Activated CD8-positive, alpha-beta memory T cell treated with anti-CD3 and anti-CD28 coated beads, Interleukin-2, amount 50 U/mL, for 1 hour (primary cell): ENCODE results near the gene ARSI.

Experiments used
- DNase-seq: peaks from one replicate; pipeline ENCODE4 v3.0.0-alpha.2; 2020; ENCODE audit errors: extremely low read depth

Gene ARSI

DNA sequence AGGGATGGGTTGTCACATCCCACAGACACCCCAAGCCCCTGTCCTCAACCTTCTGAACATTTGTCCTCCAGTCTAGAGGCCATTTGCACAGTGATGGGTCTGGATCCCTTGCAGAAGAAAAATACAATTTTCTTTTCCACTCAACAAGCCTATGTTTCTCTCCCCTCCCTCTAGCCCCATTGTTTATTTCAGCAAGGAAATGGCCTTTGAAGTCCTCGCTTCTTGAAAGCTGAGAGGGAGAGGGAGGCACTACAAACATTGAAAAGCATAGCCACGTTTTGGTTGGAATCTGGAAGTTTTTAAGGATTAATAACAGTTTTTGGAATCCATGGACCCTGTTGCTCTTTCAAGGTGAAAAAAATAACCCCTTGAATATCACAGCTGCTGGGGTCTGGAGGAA lies 24.0 kb upstream of the ARSI start:
- DNase-seq = no peak

DNA sequence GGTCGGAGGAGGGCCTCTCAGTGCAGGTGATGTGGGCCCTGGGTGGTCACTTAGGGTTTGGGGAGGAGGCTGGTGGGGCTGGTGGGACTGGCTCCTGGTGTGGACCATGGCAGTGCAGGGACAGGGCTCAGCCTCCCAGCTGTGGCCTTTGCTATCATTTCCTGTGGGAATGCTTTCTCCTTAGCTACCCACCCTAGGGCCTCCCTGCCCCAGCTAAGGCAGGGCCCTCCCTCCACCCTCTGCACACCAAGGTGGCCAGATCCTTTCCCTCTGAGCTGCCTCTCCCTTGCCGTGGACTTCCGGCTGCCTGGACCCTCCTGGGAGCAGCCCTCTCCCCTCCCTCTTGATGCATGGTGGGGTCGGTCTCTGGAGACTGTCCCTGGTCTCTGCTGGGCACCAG lies 22.7 kb upstream of the ARSI start:
- DNase-seq = no peak

DNA sequence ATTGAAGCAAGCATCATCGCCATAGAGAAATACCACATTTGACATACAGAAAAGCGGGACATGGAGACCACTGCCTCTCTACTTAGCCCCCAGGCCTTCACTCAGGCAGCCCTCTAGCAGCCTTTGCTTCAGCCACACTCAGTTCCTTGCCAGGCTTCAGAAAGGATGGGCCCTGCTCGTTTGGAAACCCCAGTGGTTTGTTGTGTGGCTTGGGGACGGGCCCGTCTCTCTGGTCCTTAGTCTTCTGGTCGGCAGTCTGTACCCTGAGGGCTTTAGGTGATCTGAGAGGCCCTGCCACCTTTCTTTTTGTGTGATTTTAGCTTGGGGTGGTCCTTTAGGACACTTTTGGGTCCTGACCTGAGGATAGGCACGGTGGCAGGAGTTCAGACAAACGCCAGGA lies 21.1 kb upstream of the ARSI start:
- DNase-seq = no peak

DNA sequence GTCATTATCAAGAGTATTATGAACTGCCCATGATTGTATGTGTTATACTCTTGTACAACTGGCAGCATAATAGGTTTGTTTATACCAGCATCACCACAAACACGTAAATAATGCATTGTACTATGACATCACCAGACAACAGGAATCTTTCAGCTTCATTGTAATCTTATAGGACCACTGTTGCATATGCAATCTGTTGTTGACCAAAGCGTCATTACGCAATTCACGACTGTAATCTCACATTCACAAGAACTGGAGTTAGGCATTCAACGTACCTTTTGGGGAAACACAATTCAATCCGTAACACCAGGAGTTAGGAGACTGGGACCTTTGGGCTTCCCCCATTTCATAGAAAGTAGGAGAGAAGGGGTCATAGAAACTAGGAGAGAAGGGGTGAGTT lies 20.4 kb upstream of the ARSI start:
- DNase-seq = no peak

DNA sequence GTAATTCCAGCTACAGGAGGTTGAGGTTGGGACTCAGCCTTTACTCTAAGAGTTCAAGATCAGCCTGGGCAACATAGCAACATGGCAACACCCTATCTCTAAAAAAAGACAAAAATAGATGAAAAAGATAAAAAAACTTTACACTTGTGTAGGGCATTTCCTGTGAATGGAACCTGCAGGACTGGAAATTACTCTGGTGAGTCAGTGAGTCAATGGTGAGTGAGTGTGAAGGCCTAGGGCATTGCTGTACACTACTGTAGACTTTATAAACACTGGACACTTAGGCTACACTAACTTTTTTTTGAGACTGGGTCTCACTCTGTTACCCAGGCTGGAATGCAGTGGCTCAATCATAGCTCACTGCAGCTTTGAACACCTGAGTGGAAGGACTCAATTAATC lies 19.5 kb upstream of the ARSI start:
- no peak for DNase-seq

DNA sequence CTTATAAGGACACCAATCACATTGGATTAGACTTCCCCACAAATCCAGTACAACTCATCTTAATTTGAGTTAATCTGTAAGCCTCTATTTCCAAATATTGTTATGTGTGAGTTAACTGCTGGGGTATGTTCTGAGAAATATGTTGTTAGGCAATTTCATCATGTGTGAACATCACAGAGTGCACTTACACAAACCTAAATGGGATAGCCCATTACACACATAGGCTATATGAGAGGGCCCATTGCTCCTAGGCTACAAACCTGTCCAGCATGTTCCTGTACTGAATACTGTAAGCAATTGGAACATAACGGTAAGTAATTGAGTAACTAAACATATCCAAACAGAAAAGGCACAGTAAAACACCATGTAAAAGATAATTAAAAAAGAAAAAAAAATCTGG lies 19.1 kb upstream of the ARSI start:
- no peak for DNase-seq

DNA sequence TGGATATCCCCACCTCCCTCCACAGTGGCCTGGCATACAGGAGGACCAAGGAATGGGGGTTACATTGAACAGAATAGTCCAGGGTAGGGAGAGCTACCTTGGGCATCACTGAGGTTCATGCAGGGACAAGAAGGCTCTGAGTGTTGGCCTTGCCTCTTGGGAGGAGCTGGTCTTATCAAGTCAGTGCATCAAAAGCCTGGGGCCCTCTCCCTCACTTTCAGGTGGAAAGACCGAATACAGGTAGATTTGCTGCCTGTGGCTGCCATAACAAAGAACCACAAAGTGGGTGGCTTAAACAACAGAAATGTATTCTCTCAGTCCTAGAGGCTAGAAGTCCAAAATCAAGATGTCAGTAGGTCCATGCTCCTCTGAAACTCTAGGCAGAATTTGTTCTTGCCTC lies 18.5 kb upstream of the ARSI start:
- no peak for DNase-seq

DNA sequence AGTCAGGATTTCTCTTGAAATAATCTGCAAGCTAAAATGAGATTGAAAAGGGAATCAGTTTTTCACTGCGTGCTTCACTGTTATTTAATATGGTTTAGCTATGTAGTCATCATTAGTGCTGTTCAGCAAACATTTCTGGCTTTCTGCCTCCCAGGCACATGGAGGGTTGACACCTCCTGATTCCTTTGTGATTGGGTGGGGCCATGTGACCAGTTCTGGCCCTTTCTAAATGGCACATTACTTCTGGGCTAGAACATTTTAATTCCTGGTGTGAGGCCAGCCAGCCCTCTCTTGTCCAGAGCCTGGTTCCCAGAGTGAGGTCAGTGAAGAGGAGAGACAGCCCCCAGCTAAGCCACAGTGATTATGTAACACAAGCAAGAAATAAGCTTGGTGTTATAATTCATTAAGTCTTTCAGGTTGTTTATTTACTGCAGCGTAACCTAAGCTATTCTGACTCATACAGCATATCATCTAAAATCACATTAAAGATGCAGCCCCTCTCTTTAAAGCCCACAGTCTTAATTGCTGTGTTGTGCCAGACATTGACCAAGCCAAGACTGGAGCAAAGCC lies 17.4 kb upstream of the ARSI start:
- no peak for DNase-seq

DNA sequence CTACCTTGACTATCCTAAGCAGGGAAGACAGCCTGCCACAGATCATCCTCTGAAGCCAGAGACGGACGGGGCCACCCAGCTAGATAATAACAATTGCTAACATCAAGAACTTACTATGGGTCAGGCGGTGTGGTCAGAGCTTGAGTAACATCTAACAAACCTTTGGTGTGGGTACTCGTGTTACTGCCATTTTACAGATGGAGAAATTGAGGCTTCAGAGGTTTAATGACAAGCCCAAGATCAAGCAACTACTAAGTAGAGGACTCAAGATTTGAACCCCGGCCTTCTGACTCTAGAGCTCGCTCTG lies 16.7 kb upstream of the ARSI start:
- DNase-seq = no peak

DNA sequence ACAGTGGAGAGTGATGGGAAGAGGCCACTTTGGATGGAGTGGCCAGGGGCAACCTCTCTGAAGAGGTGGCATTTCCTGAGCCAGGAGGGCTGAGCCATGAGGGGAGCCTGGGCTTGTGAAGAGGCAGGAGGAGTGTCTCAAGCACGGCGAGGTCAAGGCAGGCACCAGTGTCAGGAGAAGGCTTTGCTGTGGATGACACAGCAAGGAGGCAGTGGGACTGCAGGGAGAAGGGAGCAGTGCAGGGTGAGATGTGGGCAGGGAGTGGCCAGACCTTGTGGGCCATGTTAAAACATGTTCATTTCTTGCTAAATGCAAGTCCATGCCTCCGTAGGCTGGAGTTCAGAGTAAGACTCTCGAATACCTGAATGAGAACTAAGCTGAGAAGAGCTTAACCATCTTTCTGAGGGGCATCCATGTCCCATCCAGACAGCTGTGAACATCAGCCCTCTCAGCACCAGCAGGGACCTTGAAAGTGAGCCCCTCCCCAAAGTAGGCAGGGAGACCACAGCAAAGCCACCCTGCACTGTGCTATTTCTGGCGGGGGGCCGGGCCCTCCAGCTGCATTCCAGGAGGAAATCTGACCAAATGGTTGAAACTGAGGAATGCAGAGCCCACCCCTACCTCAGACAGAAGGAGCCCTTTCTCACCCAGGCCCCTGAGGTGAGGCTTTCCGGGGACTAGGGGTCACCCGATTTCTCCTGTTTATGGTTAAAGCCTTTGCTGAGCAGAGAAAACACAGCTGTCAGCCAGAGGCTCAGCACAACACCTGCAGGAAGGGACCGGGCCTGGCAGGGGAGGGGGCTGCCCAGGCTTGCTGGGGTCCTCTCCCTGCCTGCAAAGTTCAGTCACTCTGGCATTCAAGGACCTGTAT lies 16.1 kb upstream of the ARSI start:
- DNase-seq = no peak

DNA sequence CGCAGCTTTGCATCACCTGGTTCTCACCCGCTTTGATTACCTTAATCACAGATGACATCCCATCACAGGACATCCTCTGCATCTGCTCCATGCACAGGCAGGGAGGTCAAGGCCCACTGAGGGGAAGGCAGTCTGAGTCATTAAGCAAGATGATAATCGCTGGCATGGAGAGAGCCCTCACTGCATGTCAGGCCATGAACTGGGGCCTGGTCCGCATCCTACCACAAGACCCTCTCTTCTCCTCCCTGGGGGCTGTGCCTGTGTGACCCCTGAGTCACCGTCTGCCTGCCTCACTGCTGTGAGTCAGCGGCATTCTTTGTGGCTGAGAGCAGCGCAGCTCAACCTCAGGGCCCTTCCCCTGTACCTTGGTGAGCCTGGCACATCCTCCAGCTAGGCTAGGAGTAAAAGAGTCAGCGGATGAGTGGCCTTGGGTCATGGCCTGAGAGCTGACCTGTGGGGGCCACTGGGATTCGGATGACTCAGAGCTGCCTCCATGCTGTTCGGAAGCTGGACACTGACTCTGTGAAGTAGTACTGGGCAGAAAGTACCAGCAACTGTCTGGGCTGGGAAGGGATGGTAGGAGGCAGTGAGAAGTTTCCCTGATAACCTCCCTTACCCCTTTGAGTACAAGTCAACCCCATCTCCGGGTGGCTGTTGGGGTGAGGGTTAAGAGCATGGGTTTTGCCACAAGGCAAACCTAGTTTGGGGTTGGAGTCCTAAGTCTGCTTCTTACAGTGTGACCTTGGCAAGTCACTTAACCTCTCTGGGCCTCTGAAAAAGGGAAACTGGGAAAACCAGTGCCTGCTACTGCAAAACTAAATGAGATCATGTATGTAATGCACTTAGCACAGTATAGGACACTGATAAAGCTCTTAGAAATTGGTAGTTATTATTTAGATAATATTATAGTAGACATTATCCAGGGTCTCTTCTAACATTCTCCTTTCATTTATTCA lies 14.6 kb upstream of the ARSI start:
- no peak for DNase-seq

DNA sequence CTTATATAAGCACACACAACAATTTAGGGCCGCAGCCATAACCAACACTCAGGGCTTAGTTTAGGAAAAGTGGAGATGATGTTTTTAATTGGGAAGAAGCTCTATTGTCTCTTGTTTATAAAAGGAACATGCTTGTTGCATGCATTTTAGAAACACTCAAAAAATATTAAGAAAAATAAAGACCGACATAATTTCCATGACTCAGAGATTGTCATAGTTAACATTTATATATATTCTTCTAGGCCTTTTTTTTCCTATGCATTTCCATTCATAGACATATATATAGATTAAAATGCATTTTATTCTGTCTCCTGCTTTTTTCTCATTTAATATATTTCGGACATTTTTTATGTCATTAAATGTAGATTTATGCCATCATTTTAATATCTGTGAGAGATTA lies 13.6 kb upstream of the ARSI start:
- no peak for DNase-seq

DNA sequence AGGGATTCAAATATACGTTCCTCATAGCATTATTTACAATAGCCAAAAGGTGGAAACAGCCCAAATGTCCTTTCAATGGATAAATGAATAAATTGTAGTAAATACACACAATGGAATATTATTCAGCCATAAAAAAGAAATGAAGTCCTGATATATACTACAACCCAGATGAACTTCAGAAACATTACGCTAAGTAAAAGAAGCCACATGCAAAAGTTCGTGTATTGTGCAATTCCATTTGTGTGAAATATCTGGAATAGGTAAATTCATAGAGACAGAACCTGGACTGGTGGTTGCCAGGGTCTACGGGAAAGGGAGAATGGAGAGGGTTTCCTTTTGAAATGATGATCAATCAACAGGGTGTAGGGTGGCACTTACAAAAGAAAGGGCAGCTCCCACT lies 12.5 kb upstream of the ARSI start:
- DNase-seq = no peak

DNA sequence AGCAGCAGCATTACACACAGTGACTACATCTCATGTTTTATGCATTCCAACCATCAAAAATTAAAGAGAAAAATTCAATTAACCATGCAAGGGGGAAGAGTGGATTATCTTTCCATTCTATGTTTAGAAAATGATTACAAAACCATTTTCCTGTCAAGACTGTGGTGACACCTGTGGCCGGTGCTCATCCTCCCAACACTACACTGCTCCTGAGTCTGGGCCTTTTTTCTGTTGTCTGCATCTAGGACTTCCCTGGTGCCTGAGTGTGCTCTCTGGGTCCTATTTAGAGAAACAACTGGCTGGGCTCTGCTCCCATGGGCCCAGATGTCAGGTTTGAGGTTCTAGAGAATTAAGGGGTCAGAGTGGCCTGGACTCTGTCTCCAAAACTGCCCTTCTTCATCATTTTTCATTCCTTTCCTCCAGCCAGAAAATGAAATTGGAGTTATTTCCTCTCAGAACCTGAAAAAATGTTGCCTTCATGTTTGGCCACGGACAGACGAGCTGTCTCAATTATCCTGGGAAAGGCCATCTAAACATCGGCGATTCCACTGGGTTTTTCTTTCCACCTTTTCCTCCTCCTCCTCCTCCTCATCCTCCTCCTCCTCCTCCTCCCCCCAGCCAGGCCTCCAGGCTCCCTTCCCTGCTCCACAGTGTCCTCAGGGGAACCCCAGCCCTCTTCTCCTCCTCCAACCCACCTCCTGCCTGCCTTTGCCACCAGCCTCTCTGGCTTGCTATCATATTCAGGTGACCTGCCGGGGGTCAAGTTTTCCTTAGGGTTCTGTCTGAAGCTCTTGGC lies 11.4 kb upstream of the ARSI start:
- no peak for DNase-seq

DNA sequence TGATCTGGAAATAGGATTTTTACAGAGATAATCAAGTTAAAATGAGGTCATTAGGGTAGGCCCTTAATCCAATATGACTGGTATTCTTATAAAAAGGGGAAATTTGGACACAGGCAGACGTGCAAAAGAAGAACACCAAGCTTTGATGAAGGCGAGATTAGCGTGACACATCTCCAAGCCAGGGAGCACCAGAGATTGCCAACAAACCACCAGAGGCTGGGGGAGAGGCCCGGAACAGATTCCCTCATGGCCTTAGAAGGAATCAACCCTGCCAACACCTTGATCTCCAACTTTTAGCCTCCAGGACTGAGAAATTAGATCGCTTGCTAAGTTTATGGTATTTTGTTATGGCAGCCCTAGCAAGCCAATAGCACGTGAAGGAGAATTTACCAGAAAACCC lies 10.8 kb upstream of the ARSI start:
- DNase-seq = no peak

DNA sequence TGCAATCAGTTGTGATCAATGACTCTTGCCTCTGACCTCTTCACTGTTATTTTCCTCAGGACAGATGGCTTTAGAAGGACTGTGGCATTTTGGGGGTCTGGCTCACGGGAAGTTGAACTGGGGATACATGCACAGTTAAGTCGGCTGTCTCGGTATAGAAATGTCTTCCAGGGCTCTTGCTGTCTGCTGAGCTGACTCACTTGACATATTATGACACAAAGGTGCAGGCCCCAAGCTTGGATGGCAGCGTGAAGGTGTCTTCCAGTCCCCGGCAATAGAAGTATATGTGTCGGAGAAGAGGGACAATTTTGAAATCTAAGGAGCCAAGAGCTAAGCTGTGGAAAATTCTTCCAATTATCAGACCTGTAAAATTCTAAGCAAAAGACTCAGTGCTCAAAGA lies 9.8 kb upstream of the ARSI start:
- no peak for DNase-seq

DNA sequence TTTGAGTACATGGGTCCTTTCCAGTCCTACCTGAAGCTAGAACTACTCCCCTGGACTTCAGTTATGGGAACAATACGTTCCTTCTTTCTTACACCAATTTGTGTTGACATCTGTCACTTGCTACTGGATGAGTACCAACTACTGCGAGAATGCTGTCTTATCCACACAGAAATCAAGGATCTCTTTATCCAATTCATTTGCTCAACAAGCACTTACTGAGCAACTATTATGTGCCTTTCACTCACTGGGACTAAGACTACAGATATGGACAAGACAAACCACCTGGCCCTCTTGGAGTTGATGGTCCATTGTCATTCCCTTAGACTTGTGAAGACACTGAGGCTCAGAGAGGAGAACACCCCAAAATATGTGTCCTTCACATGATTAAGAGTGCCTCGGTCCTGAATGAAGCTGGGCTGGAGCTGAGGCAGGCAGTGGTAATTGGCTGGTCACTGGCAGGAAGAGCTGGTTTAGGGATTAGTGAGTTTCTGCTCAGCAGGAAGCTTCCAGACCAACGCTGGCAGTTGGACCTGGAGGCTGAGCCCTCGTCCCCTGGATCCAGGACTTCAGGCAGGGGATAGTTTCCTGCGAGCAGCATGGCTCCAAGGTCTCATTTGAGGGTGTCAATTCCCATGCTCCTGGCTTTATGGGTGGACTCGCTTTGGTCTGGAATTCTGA lies 8.4 kb upstream of the ARSI start:
- DNase-seq = no peak

DNA sequence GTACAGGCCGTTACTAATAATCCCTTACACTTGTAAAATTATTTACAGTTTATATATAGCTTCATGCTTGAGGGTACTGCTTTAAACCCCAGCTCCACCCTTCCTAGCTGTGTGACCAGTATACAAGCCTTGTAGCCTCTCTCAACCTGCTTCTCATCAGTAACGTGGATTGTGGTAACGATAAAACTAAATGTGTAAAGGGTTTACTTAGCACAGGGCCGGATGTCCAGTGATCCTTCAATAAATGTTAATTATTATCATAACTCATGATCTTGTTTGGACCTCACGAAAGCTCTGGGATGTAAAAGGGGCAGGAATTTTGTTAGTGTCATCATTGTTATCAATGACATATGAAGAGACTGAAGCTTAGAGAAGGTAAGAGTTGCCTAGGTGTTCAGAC lies 7.5 kb upstream of the ARSI start:
- DNase-seq = no peak

DNA sequence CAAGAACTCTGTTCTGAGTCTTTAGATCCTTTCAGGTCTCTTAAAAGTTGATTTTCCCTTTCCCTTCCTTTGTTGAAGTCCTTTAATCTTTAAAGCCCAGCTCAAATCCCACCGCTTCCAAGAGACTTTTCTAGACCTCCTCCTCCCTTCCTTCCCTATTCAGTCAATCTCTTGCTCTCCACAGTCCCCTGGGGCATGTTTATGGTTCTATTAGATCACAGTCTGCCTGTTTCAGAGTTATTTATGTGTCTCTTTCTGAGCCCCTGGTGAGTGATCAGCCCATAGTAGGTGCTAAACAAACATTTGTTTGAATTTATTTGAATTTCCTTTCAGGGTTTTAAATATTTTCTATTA lies 7.2 kb upstream of the ARSI start:
- no peak for DNase-seq

DNA sequence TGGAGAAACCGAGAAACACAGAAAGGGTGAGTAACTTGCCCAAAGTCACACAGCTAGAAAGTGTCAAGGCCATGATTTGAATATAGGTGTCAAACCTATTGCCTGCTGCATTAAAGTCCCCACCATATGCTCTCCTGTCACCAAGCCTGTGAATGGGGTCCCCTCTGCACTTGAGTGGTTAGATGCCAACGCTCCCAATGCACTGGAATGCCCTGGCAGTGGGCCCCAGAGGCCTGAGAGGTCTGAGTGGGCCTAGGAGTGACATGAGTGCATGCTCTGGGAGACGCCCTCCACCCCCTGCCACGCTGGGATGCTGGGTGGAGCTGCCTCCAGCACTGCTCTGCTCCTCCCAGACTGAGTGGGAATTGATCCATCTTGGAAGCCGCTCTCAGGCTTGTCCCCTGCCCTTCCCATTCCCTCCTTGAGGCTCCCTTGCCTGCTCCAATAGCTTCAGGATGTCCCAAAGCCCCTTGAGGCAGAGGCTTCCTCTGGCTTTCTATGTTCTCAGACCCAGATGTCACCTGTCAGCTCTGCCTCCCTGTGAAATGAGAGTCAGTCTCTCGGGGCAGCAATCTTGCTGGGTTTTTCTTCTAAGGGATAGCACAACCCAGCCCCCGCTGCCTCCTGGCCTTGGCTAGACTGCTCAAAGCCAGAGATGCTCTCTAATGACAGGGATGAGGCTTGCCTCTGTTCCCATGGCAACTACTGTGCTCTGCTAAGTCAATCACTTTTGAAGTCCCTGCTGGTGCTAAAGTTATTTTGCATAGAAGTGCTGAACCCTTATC lies 6.6 kb upstream of the ARSI start:
- DNase-seq = no peak
